SJCRH30 (cell line): ENCODE measurements around the gene MID1. TPM values are rescaled to one million over a fixed set of nuclear protein-coding genes. Genes with fewer than 3 reads are reported as not detected.

Experiments used
- DNase-seq, 2 experiments: peaks; one replicate each; pipeline ENCODE4 v3.0.0-alpha.2; 2015 to 2020
- H3K27ac ChIP-seq: fragments of 250-450 bp; sonication (Bioruptor Pico); 2 replicates; pipeline ENCODE4 v1.5.1; 2020; ENCODE audit warnings: mild to moderate bottlenecking, moderate library complexity
- H3K27me3 ChIP-seq: fragments of 250-450 bp; sonication (Bioruptor Pico); 2 replicates; pipeline ENCODE4 v1.5.1; 2020; ENCODE audit warnings: mild to moderate bottlenecking, moderate library complexity
- H3K36me3 ChIP-seq: fragments of 250-450 bp; sonication (Bioruptor Pico); 2 replicates; pipeline ENCODE4 v1.5.1; 2020; ENCODE audit warnings: mild to moderate bottlenecking, moderate library complexity
- H3K4me1 ChIP-seq: fragments of 250-450 bp; sonication (Bioruptor Pico); 2 replicates; pipeline ENCODE4 v1.5.1; 2020; ENCODE audit warnings: mild to moderate bottlenecking, moderate library complexity
- H3K4me3 ChIP-seq: fragments of 250-450 bp; sonication (Bioruptor Pico); 2 replicates; pipeline ENCODE4 v1.5.1; 2020; ENCODE audit warnings: mild to moderate bottlenecking, moderate library complexity
- H3K9me3 ChIP-seq: fragments of 250-450 bp; sonication (Bioruptor Pico); replicated peaks from 2 replicates; pipeline ENCODE4 v1.5.1; 2020; ENCODE audit warnings: mild to moderate bottlenecking, moderate library complexity
- total RNA-seq: library from RNA; depleted of rRNA; stranded (reverse); fragments of >200 nt; shearing (Covaris generic); gene quantifications from 2 replicates; pipeline ENCODE4 v1.2.3, GENCODE V29; 2014

The MID1 gene
- total RNA-seq, 1 experiment from 2014 or later, result 38.4 TPM

GRCh38 chrX:10470009-10470408, 150.4 kb downstream of the MID1 start:
- Histone ChIP-seq H3K4me3 (no peak overlapping the region), H3K9me3 (no peaks in the 10 kb centered on the region), H3K27ac (no peak overlapping the region), H3K36me3 (peaks cover 83% of the 10 kb centered on the region), H3K27me3 (no peaks in the 10 kb centered on the region), H3K4me1 (peaks cover 17% of the 10 kb centered on the region)
- DNase-seq, result no peak

- peaks cover 17% of the 10 kb centered on the region for H3K4me1 ChIP-seq
- H3K27me3 ChIP-seq, result no peaks in the 10 kb centered on the region
- no peak overlapping the region for H3K27ac ChIP-seq
- no peaks in the 10 kb centered on the region for H3K9me3 ChIP-seq
- peaks cover 73% of the 10 kb centered on the region for H3K36me3 ChIP-seq
- DNase-seq, result no peak
- H3K4me3 ChIP-seq, result no peak overlapping the region
These were observed 152.6 kb downstream of the MID1 start for GRCh38 chrX:10467793-10468192.

- Histone ChIP-seq H3K36me3 (peaks cover 52% of the 10 kb centered on the region), H3K27ac (no peak overlapping the region), H3K9me3 (no peaks in the 10 kb centered on the region), H3K4me1 (no peaks in the 10 kb centered on the region; the same call in 1 of the 2 replicates), H3K4me3 (no peak overlapping the region), H3K27me3 (no peaks in the 10 kb centered on the region)
- DNase-seq, result no peak
These were observed 155.1 kb downstream of the MID1 start for GRCh38 chrX:10465254-10465653.

GRCh38 chrX:10457092-10457491, 163.3 kb downstream of the MID1 start:
- peaks cover 68% of the 10 kb centered on the region for H3K36me3 ChIP-seq
- 0 out of 2 replicates have a peak, but pooled peaks cover 3% of the 10 kb centered on the region for H3K9me3 ChIP-seq
- H3K27ac ChIP-seq, result no peak overlapping the region
- H3K4me3 ChIP-seq, result no peak overlapping the region
- DNase-seq, result no peak
- no peaks in the 10 kb centered on the region for H3K27me3 ChIP-seq
- H3K4me1 ChIP-seq, result no peaks in the 10 kb centered on the region

- 0 out of 2 replicates have a peak, but pooled peaks cover 9% of the 10 kb centered on the region for H3K4me1 ChIP-seq
- H3K27ac ChIP-seq, result no peak overlapping the region
- no peak for DNase-seq
- H3K27me3 ChIP-seq, result no peaks in the 10 kb centered on the region
- H3K4me3 ChIP-seq, result no peak overlapping the region
- 0 out of 2 replicates have a peak, but pooled peaks cover 3% of the 10 kb centered on the region for H3K9me3 ChIP-seq
- peaks cover 72% of the 10 kb centered on the region for H3K36me3 ChIP-seq
These were observed 166.4 kb downstream of the MID1 start for GRCh38 chrX:10453945-10454344.

- Histone ChIP-seq H3K4me3 (no peak overlapping the region), H3K9me3 (0 out of 2 replicates have a peak, but pooled peaks cover 3% of the 10 kb centered on the region), H3K27me3 (no peaks in the 10 kb centered on the region), H3K27ac (no peak overlapping the region), H3K4me1 (0 out of 2 replicates have a peak, but pooled peaks cover 11% of the 10 kb centered on the region), H3K36me3 (peaks cover 67% of the 10 kb centered on the region)
- no peak for DNase-seq
These were observed 169.4 kb downstream of the MID1 start for GRCh38 chrX:10450959-10451355.

- Histone ChIP-seq H3K9me3 (0 out of 2 replicates have a peak, but pooled peaks cover 3% of the 10 kb centered on the region), H3K27me3 (no peaks in the 10 kb centered on the region), H3K36me3 (peaks cover 61% of the 10 kb centered on the region), H3K4me3 (no peak overlapping the region), H3K27ac (no peak overlapping the region), H3K4me1 (0 out of 2 replicates have a peak, but pooled peaks cover 11% of the 10 kb centered on the region)
- no peak for DNase-seq
These were observed 170.0 kb downstream of the MID1 start for GRCh38 chrX:10450229-10450958.

GRCh38 chrX:10447564-10448214, 172.7 kb downstream of the MID1 start:
- no peaks in the 10 kb centered on the region for H3K27me3 ChIP-seq
- H3K4me1 ChIP-seq, result 0 out of 2 replicates have a peak, but pooled peaks cover 11% of the 10 kb centered on the region
- DNase-seq, result no peak
- H3K9me3 ChIP-seq, result no peaks in the 10 kb centered on the region
- H3K27ac ChIP-seq, result no peak overlapping the region
- H3K4me3 ChIP-seq, result no peak overlapping the region
- peaks cover 35% of the 10 kb centered on the region for H3K36me3 ChIP-seq

- Histone ChIP-seq H3K4me1 (0 out of 2 replicates have a peak, but pooled peaks cover 2% of the 10 kb centered on the region), H3K27me3 (no peaks in the 10 kb centered on the region), H3K4me3 (no peak overlapping the region), H3K9me3 (no peaks in the 10 kb centered on the region), H3K27ac (no peak overlapping the region), H3K36me3 (peaks cover 21% of the 10 kb centered on the region)
- DNase-seq, result peak in 1 of 2 experiments; percentile 30
These were observed 176.2 kb downstream of the MID1 start for GRCh38 chrX:10444204-10444603.

- Histone ChIP-seq H3K36me3 (peaks cover 3% of the 10 kb centered on the region; the same call in 1 of the 2 replicates), H3K4me3 (no peak overlapping the region), H3K9me3 (no peaks in the 10 kb centered on the region), H3K27me3 (no peaks in the 10 kb centered on the region), H3K4me1 (no peaks in the 10 kb centered on the region), H3K27ac (no peak overlapping the region)
- no peak for DNase-seq
These were observed 178.9 kb downstream of the MID1 start for GRCh38 chrX:10441464-10441863.

GRCh38 chrX:10433296-10433965, 187.0 kb downstream of the MID1 start:
- Histone ChIP-seq H3K4me1 (no peaks in the 10 kb centered on the region; the same call in 1 of the 2 replicates), H3K36me3 (no peaks in the 10 kb centered on the region), H3K4me3 (no peak overlapping the region), H3K27me3 (no peaks in the 10 kb centered on the region), H3K27ac (peak overlapping the region; percentile 2; the same call in 1 of the 2 replicates), H3K9me3 (no peaks in the 10 kb centered on the region)
- DNase-seq, result peak; percentile 64 to 76

- no peaks in the 10 kb centered on the region for H3K36me3 ChIP-seq
- H3K27me3 ChIP-seq, result no peaks in the 10 kb centered on the region
These were observed 190.5 kb downstream of the MID1 start for GRCh38 chrX:10429908-10430307.

GRCh38 chrX:10427249-10427648, 193.1 kb downstream of the MID1 start:
- Histone ChIP-seq H3K4me1 (no peaks in the 10 kb centered on the region), H3K27me3 (no peaks in the 10 kb centered on the region), H3K4me3 (no peak overlapping the region), H3K27ac (no peak overlapping the region), H3K36me3 (no peaks in the 10 kb centered on the region), H3K9me3 (no peaks in the 10 kb centered on the region; the same call in 1 of the 2 replicates)
- no peak for DNase-seq

More at GRCh38 chrX:10429908-10430307, 190.5 kb downstream of the MID1 start:
- no peak for DNase-seq
- H3K4me3 ChIP-seq, result no peak overlapping the region
- no peak overlapping the region for H3K27ac ChIP-seq
- H3K9me3 ChIP-seq, result no peaks in the 10 kb centered on the region; the same call in 1 of the 2 replicates
- H3K4me1 ChIP-seq, result no peaks in the 10 kb centered on the region; the same call in 1 of the 2 replicates

GRCh38 chrX:10423716-10424115, 196.7 kb downstream of the MID1 start:
- H3K9me3 ChIP-seq, result no peaks in the 10 kb centered on the region; the same call in 1 of the 2 replicates
- H3K27ac ChIP-seq, result no peak overlapping the region
- DNase-seq, result no peak
- no peaks in the 10 kb centered on the region for H3K36me3 ChIP-seq
- H3K27me3 ChIP-seq, result no peaks in the 10 kb centered on the region
- H3K4me3 ChIP-seq, result no peak overlapping the region
- H3K4me1 ChIP-seq, result no peaks in the 10 kb centered on the region

- H3K27ac ChIP-seq, result no peak overlapping the region
- no peaks in the 10 kb centered on the region for H3K9me3 ChIP-seq
- H3K27me3 ChIP-seq, result no peaks in the 10 kb centered on the region
- DNase-seq, result no peak
- peaks cover 14% of the 10 kb centered on the region for H3K4me1 ChIP-seq
- H3K36me3 ChIP-seq, result no peaks in the 10 kb centered on the region
- no peak overlapping the region for H3K4me3 ChIP-seq
These were observed 200.3 kb downstream of the MID1 start for GRCh38 chrX:10420134-10420533.
